Measurements from ENCODE around the gene TAS1R2. TPM values are rescaled to one million over a fixed set of nuclear protein-coding genes. Genes with fewer than 3 reads are reported as not detected.

Gene TAS1R2
- total and polyA plus RNA-seq, 2 of the 8 experiments (the other 6 are each of a cell fraction or from before 2014, with no cell fraction given), result not detected

DNA sequence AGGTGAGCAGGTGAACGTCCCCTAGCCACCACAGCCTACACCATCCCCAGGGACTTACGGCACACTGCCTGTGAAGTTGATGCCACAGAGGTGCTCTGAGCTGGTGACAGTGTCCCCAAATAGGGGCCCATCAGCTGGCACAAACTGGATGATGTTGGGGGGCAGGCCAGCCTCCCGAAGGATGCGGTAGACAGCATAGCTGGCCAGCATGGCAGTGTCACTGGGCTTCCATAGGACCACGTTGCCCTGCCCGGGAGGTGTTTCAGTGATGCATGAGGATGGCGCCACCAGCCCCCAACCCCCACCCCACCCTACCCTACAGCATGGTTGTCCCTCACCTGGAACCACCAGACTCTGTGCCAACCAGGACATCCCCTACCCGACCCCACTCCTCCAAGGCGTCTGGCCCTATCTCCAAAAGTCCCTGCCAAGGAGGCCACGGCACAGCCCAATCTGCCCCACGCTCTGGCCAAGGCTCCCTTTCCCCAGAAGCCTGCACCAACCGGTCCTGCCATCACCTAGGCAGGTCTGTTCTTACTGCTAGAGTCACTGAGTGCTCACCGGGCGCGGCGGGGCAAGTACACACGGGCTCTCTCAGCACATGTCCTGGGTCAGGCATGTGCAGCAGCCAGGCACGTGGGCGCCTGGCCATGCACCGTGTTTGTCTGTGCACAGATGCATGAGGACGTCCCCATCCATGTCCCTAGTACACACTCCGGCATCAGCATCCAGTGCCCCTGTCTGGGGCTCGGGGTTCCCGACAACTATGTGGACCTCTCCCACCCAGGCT lies 22.4 kb upstream of the TAS1R2 start (continued):
- TF ChIP-seq, protein P1, sequence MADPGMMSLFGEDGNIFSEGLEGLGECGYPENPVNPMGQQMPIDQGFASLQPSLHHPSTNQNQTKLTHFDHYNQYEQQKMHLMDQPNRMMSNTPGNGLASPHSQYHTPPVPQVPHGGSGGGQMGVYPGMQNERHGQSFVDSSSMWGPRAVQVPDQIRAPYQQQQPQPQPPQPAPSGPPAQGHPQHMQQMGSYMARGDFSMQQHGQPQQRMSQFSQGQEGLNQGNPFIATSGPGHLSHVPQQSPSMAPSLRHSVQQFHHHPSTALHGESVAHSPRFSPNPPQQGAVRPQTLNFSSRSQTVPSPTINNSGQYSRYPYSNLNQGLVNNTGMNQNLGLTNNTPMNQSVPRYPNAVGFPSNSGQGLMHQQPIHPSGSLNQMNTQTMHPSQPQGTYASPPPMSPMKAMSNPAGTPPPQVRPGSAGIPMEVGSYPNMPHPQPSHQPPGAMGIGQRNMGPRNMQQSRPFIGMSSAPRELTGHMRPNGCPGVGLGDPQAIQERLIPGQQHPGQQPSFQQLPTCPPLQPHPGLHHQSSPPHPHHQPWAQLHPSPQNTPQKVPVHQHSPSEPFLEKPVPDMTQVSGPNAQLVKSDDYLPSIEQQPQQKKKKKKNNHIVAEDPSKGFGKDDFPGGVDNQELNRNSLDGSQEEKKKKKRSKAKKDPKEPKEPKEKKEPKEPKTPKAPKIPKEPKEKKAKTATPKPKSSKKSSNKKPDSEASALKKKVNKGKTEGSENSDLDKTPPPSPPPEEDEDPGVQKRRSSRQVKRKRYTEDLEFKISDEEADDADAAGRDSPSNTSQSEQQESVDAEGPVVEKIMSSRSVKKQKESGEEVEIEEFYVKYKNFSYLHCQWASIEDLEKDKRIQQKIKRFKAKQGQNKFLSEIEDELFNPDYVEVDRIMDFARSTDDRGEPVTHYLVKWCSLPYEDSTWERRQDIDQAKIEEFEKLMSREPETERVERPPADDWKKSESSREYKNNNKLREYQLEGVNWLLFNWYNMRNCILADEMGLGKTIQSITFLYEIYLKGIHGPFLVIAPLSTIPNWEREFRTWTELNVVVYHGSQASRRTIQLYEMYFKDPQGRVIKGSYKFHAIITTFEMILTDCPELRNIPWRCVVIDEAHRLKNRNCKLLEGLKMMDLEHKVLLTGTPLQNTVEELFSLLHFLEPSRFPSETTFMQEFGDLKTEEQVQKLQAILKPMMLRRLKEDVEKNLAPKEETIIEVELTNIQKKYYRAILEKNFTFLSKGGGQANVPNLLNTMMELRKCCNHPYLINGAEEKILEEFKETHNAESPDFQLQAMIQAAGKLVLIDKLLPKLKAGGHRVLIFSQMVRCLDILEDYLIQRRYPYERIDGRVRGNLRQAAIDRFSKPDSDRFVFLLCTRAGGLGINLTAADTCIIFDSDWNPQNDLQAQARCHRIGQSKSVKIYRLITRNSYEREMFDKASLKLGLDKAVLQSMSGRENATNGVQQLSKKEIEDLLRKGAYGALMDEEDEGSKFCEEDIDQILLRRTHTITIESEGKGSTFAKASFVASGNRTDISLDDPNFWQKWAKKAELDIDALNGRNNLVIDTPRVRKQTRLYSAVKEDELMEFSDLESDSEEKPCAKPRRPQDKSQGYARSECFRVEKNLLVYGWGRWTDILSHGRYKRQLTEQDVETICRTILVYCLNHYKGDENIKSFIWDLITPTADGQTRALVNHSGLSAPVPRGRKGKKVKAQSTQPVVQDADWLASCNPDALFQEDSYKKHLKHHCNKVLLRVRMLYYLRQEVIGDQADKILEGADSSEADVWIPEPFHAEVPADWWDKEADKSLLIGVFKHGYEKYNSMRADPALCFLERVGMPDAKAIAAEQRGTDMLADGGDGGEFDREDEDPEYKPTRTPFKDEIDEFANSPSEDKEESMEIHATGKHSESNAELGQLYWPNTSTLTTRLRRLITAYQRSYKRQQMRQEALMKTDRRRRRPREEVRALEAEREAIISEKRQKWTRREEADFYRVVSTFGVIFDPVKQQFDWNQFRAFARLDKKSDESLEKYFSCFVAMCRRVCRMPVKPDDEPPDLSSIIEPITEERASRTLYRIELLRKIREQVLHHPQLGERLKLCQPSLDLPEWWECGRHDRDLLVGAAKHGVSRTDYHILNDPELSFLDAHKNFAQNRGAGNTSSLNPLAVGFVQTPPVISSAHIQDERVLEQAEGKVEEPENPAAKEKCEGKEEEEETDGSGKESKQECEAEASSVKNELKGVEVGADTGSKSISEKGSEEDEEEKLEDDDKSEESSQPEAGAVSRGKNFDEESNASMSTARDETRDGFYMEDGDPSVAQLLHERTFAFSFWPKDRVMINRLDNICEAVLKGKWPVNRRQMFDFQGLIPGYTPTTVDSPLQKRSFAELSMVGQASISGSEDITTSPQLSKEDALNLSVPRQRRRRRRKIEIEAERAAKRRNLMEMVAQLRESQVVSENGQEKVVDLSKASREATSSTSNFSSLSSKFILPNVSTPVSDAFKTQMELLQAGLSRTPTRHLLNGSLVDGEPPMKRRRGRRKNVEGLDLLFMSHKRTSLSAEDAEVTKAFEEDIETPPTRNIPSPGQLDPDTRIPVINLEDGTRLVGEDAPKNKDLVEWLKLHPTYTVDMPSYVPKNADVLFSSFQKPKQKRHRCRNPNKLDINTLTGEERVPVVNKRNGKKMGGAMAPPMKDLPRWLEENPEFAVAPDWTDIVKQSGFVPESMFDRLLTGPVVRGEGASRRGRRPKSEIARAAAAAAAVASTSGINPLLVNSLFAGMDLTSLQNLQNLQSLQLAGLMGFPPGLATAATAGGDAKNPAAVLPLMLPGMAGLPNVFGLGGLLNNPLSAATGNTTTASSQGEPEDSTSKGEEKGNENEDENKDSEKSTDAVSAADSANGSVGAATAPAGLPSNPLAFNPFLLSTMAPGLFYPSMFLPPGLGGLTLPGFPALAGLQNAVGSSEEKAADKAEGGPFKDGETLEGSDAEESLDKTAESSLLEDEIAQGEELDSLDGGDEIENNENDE (IDR thresholded peaks at IDR 0.05; ENCODE audit: insufficient replicate concordance, low read length), result no peak
- TF ChIP-seq JUND (IDR thresholded peaks at IDR 0.05; ENCODE audit: low read length), result no peak
- TF ChIP-seq FOSL1 (IDR thresholded peaks at IDR 0.05; ENCODE audit: insufficient read depth, low read depth, low read length), result no peak
- no peak for TF ChIP-seq SAP30 (IDR thresholded peaks at IDR 0.05; ENCODE audit: insufficient read depth, insufficient replicate concordance, low read length)
